H1 (cell line): Measurements from ENCODE around the gene OR13C2. TPM values are rescaled to one million over a fixed set of nuclear protein-coding genes. Genes with fewer than 3 reads are reported as not detected.

Experiments used
- CTCF ChIA-PET: fragments of 300-600 bp; sonication (Branson Sonifier 250); formaldehyde crosslinking; loops from one replicate; lab custom pipeline; 2021; ENCODE audit not compliant: partially characterized antibody; lab: Charles Lee
- POLR2A ChIA-PET: fragments of 300-600 bp; sonication (Branson Sonifier 250); formaldehyde crosslinking; loops from one replicate; lab custom pipeline; 2021; ENCODE audit warnings: inconsistent platforms; ENCODE audit not compliant: partially characterized antibody; lab: Charles Lee
- DNase-seq, 2 experiments: peaks; one replicate each; pipeline versions ENCODE4 v3.0.0 to v3.0.0-alpha.2; 2010 to 2022; ENCODE audit warnings: low spot score in 2 of 2, low read depth in 1 of 2, mixed read lengths in 1 of 2
- FAIRE-seq: peaks from 2 replicates; lab custom pipeline; 2011; peaks lifted over from hg19 to GRCh38; lab: Jason Lieb, UNC
- H2AFZ ChIP-seq: 2 replicates; pipeline ENCODE4 v1.8.1; 2012; ENCODE audit warnings: low read length, inconsistent platforms
- H2AK5ac ChIP-seq: 2 replicates; pipeline ENCODE4 v1.6.1; 2013; ENCODE audit warnings: low read depth, low read length
- H2BK120ac ChIP-seq: replicated peaks from 2 replicates; pipeline ENCODE3; 2013; ENCODE audit warnings: low read depth, low read length, inconsistent platforms
- H2BK12ac ChIP-seq: 2 replicates; pipeline ENCODE4 v1.6.1; 2013; ENCODE audit warnings: low read depth, low read length
- H2BK15ac ChIP-seq: 2 replicates; pipeline ENCODE4 v1.6.1; 2013; ENCODE audit warnings: low read length
- H2BK20ac ChIP-seq: 2 replicates; pipeline ENCODE4 v1.6.1; 2013; ENCODE audit warnings: low read length
- H2BK5ac ChIP-seq: 2 replicates; pipeline ENCODE4 v1.6.1; 2013; ENCODE audit warnings: low read depth, low read length
- H3K14ac ChIP-seq: 2 replicates; pipeline ENCODE4 v1.6.1; 2013; ENCODE audit warnings: inconsistent platforms; ENCODE audit not compliant: insufficient read length
- H3K18ac ChIP-seq: 2 replicates; pipeline ENCODE4 v1.6.1; 2013; ENCODE audit warnings: low read length; ENCODE audit errors: extremely low read depth
- H3K23ac ChIP-seq: 2 replicates; pipeline ENCODE4 v1.6.1; 2013; ENCODE audit warnings: inconsistent platforms; ENCODE audit not compliant: insufficient read length
- H3K23me2 ChIP-seq: 2 replicates; pipeline ENCODE4 v1.6.1; 2013; ENCODE audit warnings: low read depth, low read length
- H3K27ac ChIP-seq: 2 replicates; pipeline ENCODE4 v1.6.1; 2011; ENCODE audit warnings: low read depth, low read length, inconsistent platforms
- H3K27me3 ChIP-seq, 4 experiments: replicated peaks in 1 of 4; 1 replicate in 1 of 4; 2 replicates in 3 of 4; pipeline versions ENCODE4 v1.6.1 to v1.8.1; 2011 to 2013; ENCODE audit warnings: low read length in 3 of 4, mild to moderate bottlenecking in 3 of 4, inconsistent platforms in 2 of 4, mixed read lengths in 2 of 4, moderate library complexity in 1 of 4; ENCODE audit not compliant: control insufficient read depth in 3 of 4, insufficient read depth in 3 of 4; ENCODE audit errors: extremely low read depth in 1 of 4
- H3K36me3 ChIP-seq, 4 experiments: 2 replicates each; pipeline versions ENCODE4 v1.6.1 to v1.8.1; 2011 to 2013; ENCODE audit warnings: mild to moderate bottlenecking in 4 of 4, low read length in 3 of 4, moderate library complexity in 2 of 4, control low read depth in 1 of 4, inconsistent platforms in 1 of 4; ENCODE audit not compliant: insufficient read depth in 4 of 4, control insufficient read depth in 2 of 4
- H3K4ac ChIP-seq: replicated peaks from 2 replicates; pipeline ENCODE3; 2013; ENCODE audit warnings: low read length, low read depth, mixed read lengths, inconsistent platforms; ENCODE audit not compliant: insufficient read length
- H3K4me1 ChIP-seq, 4 experiments: replicated peaks in 1 of 4; 1 replicate in 1 of 4; 2 replicates in 3 of 4; pipeline versions ENCODE4 v1.6.1 to v1.8.1; 2011 to 2013; ENCODE audit warnings: low read length in 3 of 4, inconsistent platforms in 2 of 4, mixed read lengths in 1 of 4; ENCODE audit not compliant: insufficient read depth in 4 of 4, control insufficient read depth in 3 of 4
- H3K4me2 ChIP-seq, 2 experiments: 2 replicates each; pipeline versions ENCODE4 v1.6.1 to v1.8.1; 2011 to 2013; ENCODE audit warnings: low read depth in 2 of 2, low read length in 2 of 2, control low read depth in 1 of 2, inconsistent platforms in 1 of 2, mild to moderate bottlenecking in 1 of 2; ENCODE audit not compliant: insufficient read depth in 1 of 2
- H3K4me3 ChIP-seq, 4 experiments: fragments of 200-600, 300-600 bp in 1 of 4; sonication (generic), shearing (Covaris generic), sonication (Bioruptor Twin) in 1 of 4; 2 replicates each; pipeline versions ENCODE4 v1.5.1 to v1.8.1; 2011 to 2016; ENCODE audit warnings: low read length in 4 of 4, low read depth in 3 of 4, control low read depth in 2 of 4, inconsistent platforms in 2 of 4, mild to moderate bottlenecking in 2 of 4, mixed read lengths in 1 of 4, moderate library complexity in 1 of 4; ENCODE audit not compliant: insufficient read depth in 2 of 4; ENCODE audit errors: extremely low read depth in 1 of 4
- H3K56ac ChIP-seq: replicated peaks from 2 replicates; pipeline ENCODE3; 2013; ENCODE audit warnings: low read depth, mild to moderate bottlenecking, mixed read lengths, low read length, inconsistent platforms; ENCODE audit not compliant: insufficient read length
- H3K79me1 ChIP-seq: 2 replicates; pipeline ENCODE4 v1.6.1; 2013; ENCODE audit warnings: low read depth, low read length, control low read depth
- H3K79me2 ChIP-seq, 2 experiments: 2 replicates each; pipeline versions ENCODE4 v1.6.1 to v1.8.1; 2012 to 2013; ENCODE audit warnings: low read length in 2 of 2, mild to moderate bottlenecking in 2 of 2, inconsistent platforms in 1 of 2; ENCODE audit not compliant: insufficient read depth in 2 of 2, control insufficient read depth in 1 of 2
- H3K9ac ChIP-seq, 4 experiments: replicated peaks in 1 of 4; 1 replicate in 1 of 4; 2 replicates in 3 of 4; pipeline versions ENCODE4 v1.6.1 to v1.8.1; 2011 to 2013; ENCODE audit warnings: low read depth in 3 of 4, low read length in 3 of 4, control low read depth in 2 of 4, mild to moderate bottlenecking in 2 of 4, moderate library complexity in 2 of 4, inconsistent platforms in 1 of 4; ENCODE audit errors: extremely low read depth in 1 of 4
- H3K9me3 ChIP-seq, 2 experiments: 2 replicates each; pipeline versions ENCODE4 v1.6.1 to v1.8.1; 2012 to 2013; ENCODE audit warnings: mild to moderate bottlenecking in 2 of 2, moderate library complexity in 2 of 2, control low read depth in 1 of 2, inconsistent platforms in 1 of 2, low read depth in 1 of 2, low read length in 1 of 2, mixed read lengths in 1 of 2; ENCODE audit not compliant: insufficient read depth in 2 of 2
- H4K20me1 ChIP-seq, 2 experiments: replicated peaks in 1 of 2; 2 replicates each; pipeline versions ENCODE3 to v1.8.1; 2011 to 2013; ENCODE audit warnings: inconsistent platforms in 2 of 2, low read length in 2 of 2, mild to moderate bottlenecking in 1 of 2; ENCODE audit not compliant: insufficient read depth in 2 of 2, control insufficient read depth in 1 of 2
- H4K5ac ChIP-seq: 2 replicates; pipeline ENCODE4 v1.6.1; 2013; ENCODE audit warnings: low read length, low read depth, mixed read lengths, inconsistent platforms; ENCODE audit not compliant: insufficient read length
- H4K8ac ChIP-seq: 2 replicates; pipeline ENCODE4 v1.8.0; 2013; ENCODE audit warnings: mild to moderate bottlenecking, moderate library complexity, low read length, inconsistent platforms; ENCODE audit not compliant: insufficient read depth; ENCODE audit errors: extremely low read depth
- H4K91ac ChIP-seq: replicated peaks from 2 replicates; pipeline ENCODE3; 2013; ENCODE audit warnings: low read length, mixed read lengths, inconsistent platforms; ENCODE audit not compliant: insufficient read length
- BACH1 ChIP-seq: IDR thresholded peaks from 2 replicates; pipeline ENCODE4 v1.6.1; 2012; ENCODE audit warnings: low read length, improper control_type of control experiment
- CEBPB ChIP-seq: IDR thresholded peaks from 2 replicates; pipeline ENCODE4 v1.6.1; 2012; ENCODE audit warnings: low read depth, low read length
- EP300 ChIP-seq, 2 experiments: IDR thresholded peaks; 1 replicate in 1 of 2; 2 replicates in 1 of 2; pipeline ENCODE4 v1.6.1; 2011 to 2012; ENCODE audit warnings: low read depth in 2 of 2, low read length in 2 of 2, mild to moderate bottlenecking in 2 of 2, borderline replicate concordance in 1 of 2, inconsistent platforms in 1 of 2, moderate library complexity in 1 of 2
- JUN ChIP-seq: IDR thresholded peaks from 2 replicates; pipeline ENCODE4 v1.6.1; 2011; ENCODE audit warnings: low read depth, mild to moderate bottlenecking, improper control_type of control experiment, low read length
- RBBP5 ChIP-seq: IDR thresholded peaks from 2 replicates; pipeline ENCODE4 v1.7.1; 2012; ENCODE audit warnings: low read depth, mild to moderate bottlenecking, inconsistent platforms, low read length, moderate library complexity, borderline replicate concordance
- SAP30 ChIP-seq: fragments of 300-600 bp; sonication (generic); IDR thresholded peaks from 2 replicates; pipeline ENCODE4 v1.7.1; 2012; ENCODE audit warnings: low read length, moderate library complexity, mild to moderate bottlenecking, inconsistent platforms; ENCODE audit not compliant: insufficient read depth, insufficient replicate concordance
- SIN3A ChIP-seq, 2 experiments: IDR thresholded peaks in 1 of 2; conservative IDR thresholded peaks in 1 of 2; 2 replicates each; pipeline ENCODE4 v1.6.1; 2011 to 2012; ENCODE audit warnings: low read length in 2 of 2, improper control_type of control experiment in 1 of 2, low read depth in 1 of 2, mild to moderate bottlenecking in 1 of 2
- SIRT6 ChIP-seq: IDR thresholded peaks from one replicate; pipeline ENCODE4 v1.7.1; 2012; ENCODE audit warnings: low read length, inconsistent platforms
- SIX5 ChIP-seq: IDR thresholded peaks from 2 replicates; pipeline ENCODE4 v1.6.1; 2011; ENCODE audit warnings: mild to moderate bottlenecking, low read depth, low read length
- SP2 ChIP-seq: IDR thresholded peaks from 2 replicates; pipeline ENCODE4 v1.6.1; 2012; ENCODE audit warnings: mild to moderate bottlenecking, low read length, inconsistent platforms
- SRF ChIP-seq: IDR thresholded peaks from 2 replicates; pipeline ENCODE4 v1.6.1; 2011; ENCODE audit warnings: mild to moderate bottlenecking, low read depth, low read length, moderate library complexity
- TCF12 ChIP-seq: IDR thresholded peaks from 2 replicates; pipeline ENCODE4 v1.6.1; 2011; ENCODE audit warnings: low read depth, mild to moderate bottlenecking, low read length
- polyA plus RNA-seq, 7 experiments: library from polyadenylated mRNA; depleted of rRNA in 3 of 7; stranded (reverse) in 5 of 7; unstranded in 2 of 7; fragments of >200 nt in 5 of 7; fragments of 200-250 nt in 2 of 7; gene quantifications; 1 replicate in 5 of 7; 2 replicates in 1 of 7; 4 replicates in 1 of 7; pipeline versions ENCODE4 v1.2.1 to v1.2.3, GENCODE V29; 2011 to 2013; ENCODE audit warnings: missing spikeins in 2 of 7, mixed read lengths in 2 of 7
- total RNA-seq: library from RNA; stranded (reverse); fragmentation: NEBNext Ultra II Directional; extraction: Animal tissue kit (Norgen Biotek cat#: 25700); gene quantifications from 2 replicates; pipeline ENCODE4 v1.2.1, GENCODE V29; 2021

Gene OR13C2
- total and polyA plus RNA-seq, 2 of the 8 experiments (the other 6 are each of a cell fraction or from before 2014, with no cell fraction given), result not detected

DNA sequence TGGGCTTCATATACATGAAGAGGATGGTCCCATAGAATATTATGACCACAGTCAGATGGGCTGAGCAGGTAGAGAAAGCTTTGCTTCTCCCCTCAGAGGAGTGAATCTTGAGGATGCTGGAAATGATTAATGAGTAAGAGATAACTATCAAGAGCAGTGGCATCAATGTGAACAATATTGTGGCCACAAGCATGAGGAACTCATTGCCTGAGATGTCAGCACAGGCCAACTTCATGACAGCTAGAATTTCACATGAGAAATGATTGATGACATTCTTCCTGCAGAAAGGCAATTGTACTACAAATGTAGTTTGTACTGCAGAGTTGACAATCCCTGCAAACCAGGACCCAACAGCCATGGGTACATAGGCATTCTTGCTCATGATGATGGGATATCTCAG, 12.0 kb upstream of the OR13C2 start:
- H3K4ac ChIP-seq, result no peak overlapping the region
- POLR2A ChIA-PET, result no interaction called here
- H3K4me2 ChIP-seq, result no peak overlapping the region
- no peak overlapping the region for H3K56ac ChIP-seq
- H3K79me1 ChIP-seq, result no peaks in the 10 kb centered on the region
- no peak overlapping the region for H4K8ac ChIP-seq
- no peak overlapping the region for H2BK12ac ChIP-seq
- H3K4me1 ChIP-seq, result no peaks in the 10 kb centered on the region
- H3K79me2 ChIP-seq, result no peaks in the 10 kb centered on the region
- H4K5ac ChIP-seq, result no peak overlapping the region
- no peaks in the 10 kb centered on the region for H3K27me3 ChIP-seq
- H3K23me2 ChIP-seq, result no peaks in the 10 kb centered on the region; the same call in 1 of the 2 replicates
- no peak overlapping the region for H2BK20ac ChIP-seq
- no peak overlapping the region for H3K27ac ChIP-seq
- no peak overlapping the region for H3K23ac ChIP-seq
- no peak overlapping the region for H2BK120ac ChIP-seq
- H3K36me3 ChIP-seq, result no peaks in the 10 kb centered on the region
- no peak overlapping the region for H2BK5ac ChIP-seq
- no peak overlapping the region for H3K4me3 ChIP-seq
- H4K91ac ChIP-seq, result no peak overlapping the region
- no peaks in the 10 kb centered on the region for H3K9me3 ChIP-seq
- CTCF ChIA-PET, result no interaction called here
- H3K9ac ChIP-seq, result no peak overlapping the region
- DNase-seq, result no peak
- H3K18ac ChIP-seq, result no peak overlapping the region
- no peak overlapping the region for H3K14ac ChIP-seq
- FAIRE-seq, result no peak
- H2AFZ ChIP-seq, result no peak overlapping the region
- H2BK15ac ChIP-seq, result no peak overlapping the region
- no peaks in the 10 kb centered on the region for H4K20me1 ChIP-seq
- no peak overlapping the region for H2AK5ac ChIP-seq
- no peak for TF ChIP-seq SIX5
- TF ChIP-seq SIN3A (conservative IDR thresholded peaks at IDR 0.05 in 1 of 2, IDR thresholded peaks at IDR 0.05 in 1 of 2; ENCODE audit: low read depth in 1 of 2, low read length in 2 of 2), result no peak
- TF ChIP-seq SP2, result no peak
- no peak for TF ChIP-seq JUN
- no peak for TF ChIP-seq SAP30
- no peak for TF ChIP-seq SRF
- no peak for TF ChIP-seq CEBPB
- TF ChIP-seq RBBP5, result no peak
- TF ChIP-seq BACH1, result no peak
- no peak for TF ChIP-seq EP300 (IDR thresholded peaks at IDR 0.05; ENCODE audit: borderline replicate concordance in 1 of 2, low read depth in 2 of 2, low read length in 2 of 2)
- TF ChIP-seq TCF12, result no peak
- no peak for TF ChIP-seq SIRT6
